ENCODE measurements around the gene SHB.

DNA sequence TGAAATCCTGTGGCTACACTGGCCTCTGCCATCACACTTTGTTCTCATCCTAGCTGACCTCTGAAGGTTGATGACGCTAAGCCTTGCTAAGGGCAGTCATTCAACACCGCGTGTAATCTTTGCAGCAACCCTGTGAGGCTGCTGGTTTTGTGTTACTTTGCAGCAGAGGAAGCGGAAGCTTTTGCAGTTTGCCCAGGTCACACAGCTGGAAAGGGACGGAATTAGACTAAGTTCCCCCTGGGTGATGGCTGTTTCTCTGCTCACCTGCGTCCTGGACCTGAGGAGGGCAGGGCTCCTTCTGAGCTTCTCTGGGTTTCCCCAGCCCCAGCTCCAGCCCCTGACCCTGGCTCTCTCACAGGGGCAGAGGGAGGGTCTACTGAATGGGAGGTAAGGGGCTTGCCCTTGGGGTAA, 157.8 kb downstream of the SHB start:
- TF ChIP-seq, protein P1, sequence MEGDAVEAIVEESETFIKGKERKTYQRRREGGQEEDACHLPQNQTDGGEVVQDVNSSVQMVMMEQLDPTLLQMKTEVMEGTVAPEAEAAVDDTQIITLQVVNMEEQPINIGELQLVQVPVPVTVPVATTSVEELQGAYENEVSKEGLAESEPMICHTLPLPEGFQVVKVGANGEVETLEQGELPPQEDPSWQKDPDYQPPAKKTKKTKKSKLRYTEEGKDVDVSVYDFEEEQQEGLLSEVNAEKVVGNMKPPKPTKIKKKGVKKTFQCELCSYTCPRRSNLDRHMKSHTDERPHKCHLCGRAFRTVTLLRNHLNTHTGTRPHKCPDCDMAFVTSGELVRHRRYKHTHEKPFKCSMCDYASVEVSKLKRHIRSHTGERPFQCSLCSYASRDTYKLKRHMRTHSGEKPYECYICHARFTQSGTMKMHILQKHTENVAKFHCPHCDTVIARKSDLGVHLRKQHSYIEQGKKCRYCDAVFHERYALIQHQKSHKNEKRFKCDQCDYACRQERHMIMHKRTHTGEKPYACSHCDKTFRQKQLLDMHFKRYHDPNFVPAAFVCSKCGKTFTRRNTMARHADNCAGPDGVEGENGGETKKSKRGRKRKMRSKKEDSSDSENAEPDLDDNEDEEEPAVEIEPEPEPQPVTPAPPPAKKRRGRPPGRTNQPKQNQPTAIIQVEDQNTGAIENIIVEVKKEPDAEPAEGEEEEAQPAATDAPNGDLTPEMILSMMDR (IDR thresholded peaks at IDR 0.05; ENCODE audit: low read length) = no peak
- TF ChIP-seq EZH2 (optimal IDR thresholded peaks at IDR 0.05; ENCODE audit: low read depth, low read length) = no peak
- no peak for TF ChIP-seq EZH2phosphoT487 (IDR thresholded peaks at IDR 0.05; ENCODE audit: low read length)
